HG03457 (cell line): ENCODE results near the gene TTC22.

Experiments
- ATAC-seq: cut with Tn5 transposase; IDR thresholded peaks from one replicate; pipeline ENCODE4 v1.9.1; 2021; ENCODE audit warnings: moderate number of reproducible peaks; ENCODE audit not compliant: unreplicated experiment

The TTC22 gene

GRCh38 chr1:54758678-54759348 is 42.3 kb downstream of the TTC22 start:
- ATAC-seq, result no peak

DNA sequence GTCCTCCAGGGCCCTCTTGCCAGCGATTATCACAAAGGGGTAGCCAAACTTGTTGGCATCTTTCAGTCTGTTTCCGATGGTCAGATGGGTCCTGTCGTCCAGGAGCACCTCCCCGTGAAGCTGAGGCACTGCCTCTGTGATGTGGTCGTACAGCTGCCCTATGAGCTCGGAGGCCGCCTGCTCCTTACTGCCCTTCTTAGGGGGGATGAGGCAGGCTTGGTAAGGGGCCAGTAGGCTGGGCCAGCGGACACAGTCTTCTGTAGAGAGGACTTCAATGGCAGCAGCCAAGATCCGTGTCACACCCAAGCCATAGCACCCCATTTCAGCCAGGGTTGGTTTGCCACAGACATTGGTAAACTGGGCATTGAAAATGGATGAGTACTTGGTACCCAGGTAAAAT is 43.3 kb downstream of the TTC22 start:
- no peak for ATAC-seq

GRCh38 chr1:54754486-54755285 is 46.4 kb downstream of the TTC22 start:
- ATAC-seq, result no peak

DNA sequence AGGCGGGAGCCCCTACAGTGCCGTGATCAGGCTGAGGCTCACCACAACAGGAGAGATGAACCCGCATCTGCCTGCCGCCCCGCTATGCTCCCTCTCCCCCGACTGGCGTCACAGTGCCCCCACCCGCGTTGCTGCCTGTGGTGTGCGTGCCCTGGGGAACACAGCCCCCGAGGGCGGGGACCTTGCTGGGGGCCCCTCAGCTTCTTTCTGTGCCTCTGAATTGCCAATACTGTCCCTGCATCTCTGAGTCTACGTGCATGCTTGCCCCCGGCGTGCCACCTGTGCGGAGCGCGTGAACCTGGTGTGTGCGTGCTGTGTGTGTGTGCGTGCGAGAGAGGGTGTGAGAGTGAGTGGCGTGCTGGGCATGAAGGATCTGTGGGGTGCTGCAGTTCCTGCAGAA is 47.1 kb downstream of the TTC22 start:
- no peak for ATAC-seq

GRCh38 chr1:54751426-54751825 is 49.7 kb downstream of the TTC22 start:
- no peak for ATAC-seq

- ATAC-seq, result no peak
These were observed 50.5 kb downstream of the TTC22 start for GRCh38 chr1:54750596-54750995.

GRCh38 chr1:54748094-54748835 is 52.9 kb downstream of the TTC22 start:
- no peak for ATAC-seq

GRCh38 chr1:54745864-54746263 is 55.3 kb downstream of the TTC22 start:
- no peak for ATAC-seq

DNA sequence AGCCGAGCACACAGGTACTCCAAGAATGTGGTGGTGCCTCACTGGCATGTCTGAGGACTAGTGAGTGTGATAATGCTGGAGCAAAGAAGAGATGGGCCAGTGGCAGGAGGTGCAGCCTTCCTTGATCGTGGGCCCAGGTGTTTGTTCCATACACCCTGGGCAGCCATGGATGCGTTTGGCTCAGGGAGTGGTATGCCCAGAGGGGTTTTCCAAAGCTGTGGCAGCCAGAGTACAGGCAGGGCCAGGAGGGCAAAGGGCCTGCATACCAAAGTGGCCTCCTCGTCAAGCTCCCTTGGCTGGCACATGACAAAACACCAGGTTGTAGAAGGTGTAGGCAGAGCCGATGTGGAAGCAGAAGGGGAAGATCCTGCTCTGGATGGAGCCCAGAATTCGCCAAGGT is 55.8 kb downstream of the TTC22 start:
- ATAC-seq, result no peak

GRCh38 chr1:54744696-54745095 is 56.4 kb downstream of the TTC22 start:
- ATAC-seq, result no peak

- no peak for ATAC-seq
These were observed 57.5 kb downstream of the TTC22 start for GRCh38 chr1:54743416-54744226.

DNA sequence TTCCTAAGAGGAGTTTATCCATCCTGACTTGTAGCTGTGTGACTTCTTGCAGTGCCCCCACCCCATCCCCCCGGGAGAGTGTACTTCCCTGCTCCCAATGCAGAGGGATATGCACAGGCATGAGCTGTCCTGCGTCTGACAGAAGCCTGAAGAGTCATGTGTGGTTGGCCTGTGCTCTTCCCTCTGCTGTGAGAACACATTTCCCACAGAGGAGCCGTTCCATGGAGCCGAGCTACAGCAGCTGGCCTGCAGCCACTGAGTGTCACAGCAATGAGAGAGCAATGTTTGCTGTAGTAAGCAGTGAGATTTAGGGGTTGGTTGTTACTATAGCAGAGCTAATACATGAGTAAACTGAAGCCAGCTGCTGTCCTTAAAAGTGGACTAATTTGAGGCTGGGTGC is 58.8 kb downstream of the TTC22 start:
- no peak for ATAC-seq

- no peak for ATAC-seq
These were observed 59.6 kb downstream of the TTC22 start for GRCh38 chr1:54741531-54741930.

DNA sequence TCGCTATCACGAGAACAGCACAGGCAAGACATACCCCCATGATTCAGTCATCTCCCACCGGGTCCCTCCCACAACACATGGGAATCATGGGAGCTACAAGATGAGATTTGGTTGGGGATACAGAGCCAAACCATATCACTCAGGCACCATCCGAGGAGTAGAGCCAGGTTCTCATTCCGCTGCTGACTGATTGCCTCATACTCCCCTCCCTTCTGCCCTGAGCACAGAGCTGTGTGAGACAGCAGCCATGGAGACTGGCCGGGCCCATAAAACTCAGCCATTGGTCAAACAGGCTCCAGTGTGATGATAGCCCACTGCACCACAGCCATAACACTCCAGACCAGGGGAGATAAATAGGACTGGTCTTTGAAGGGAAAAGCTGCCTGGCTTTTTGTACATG is 62.9 kb downstream of the TTC22 start:
- no peak for ATAC-seq

GRCh38 chr1:54736685-54737084 is 64.4 kb downstream of the TTC22 start:
- ATAC-seq, result no peak
